Activated CD8-positive, alpha-beta T cell treated with anti-CD3 and anti-CD28 coated beads, Interleukin-2, amount 10 ng/mL, durations not matched to agents 7 days and 5 days (primary cell): ENCODE measurements around the gene ELAPOR2. TPM values are rescaled to one million over a fixed set of nuclear protein-coding genes. Genes with fewer than 3 reads are reported as not detected.
A peak's percentile ranks its signal among the peaks of the same experiment; 100 is the strongest.
"Not testable (repeated sequence)": the region's sequence is repeated elsewhere in the genome, so short reads cannot be mapped to it uniquely, and the experiment has no call there.

Source experiments
- ATAC-seq: fragments of 150-1000 bp; cut with Tn5 transposase; one replicate; pipeline ENCODE4 v1.10.0; 2021; ENCODE audit warnings: moderate library complexity
- CTCF ChIA-PET: fragments of 350-600 bp; sonication (Branson Sonifier 250); formaldehyde crosslinking; loops from one replicate; lab custom pipeline; 2021; ENCODE audit warnings: antibody characterized with exemption; lab: Charles Lee
- POLR2A ChIA-PET: fragments of 350-600 bp; sonication (Branson Sonifier 250); formaldehyde crosslinking; loops from one replicate; lab custom pipeline; 2021; ENCODE audit warnings: antibody characterized with exemption; lab: Charles Lee
- DNase-seq: peaks from one replicate; pipeline ENCODE4 v3.0.0-alpha.2; 2020
- H3K27ac Mint-ChIP-seq: one replicate; pipeline ENCODE4 v1.8.0; 2021; ENCODE audit warnings: mild to moderate bottlenecking, mixed read lengths
- H3K27me3 Mint-ChIP-seq: one replicate; pipeline ENCODE4 v1.8.0; 2021; ENCODE audit warnings: low read depth, mixed read lengths
- H3K36me3 Mint-ChIP-seq: one replicate; pipeline ENCODE4 v1.8.0; 2021; ENCODE audit warnings: low read depth, mixed read lengths
- H3K4me1 Mint-ChIP-seq: one replicate; pipeline ENCODE4 v1.8.0; 2021; ENCODE audit warnings: low read depth, mixed read lengths
- H3K4me3 Mint-ChIP-seq: one replicate; pipeline ENCODE4 v1.8.0; 2021; ENCODE audit warnings: mild to moderate bottlenecking, mixed read lengths
- H3K9me3 Mint-ChIP-seq: one replicate; pipeline ENCODE4 v1.8.0; 2022; ENCODE audit warnings: mixed read lengths; ENCODE audit not compliant: insufficient read depth
- total RNA-seq, 2 experiments: library from RNA; stranded (reverse); gene quantifications; one replicate each; pipeline ENCODE4 v1.2.3, GENCODE V29; 2021

ELAPOR2 gene
- total RNA-seq, 2 experiments from 2014 or later, result 2.3 TPM

GRCh38 chr7:87075671-87076404 is 16.4 kb upstream of the ELAPOR2 start:
- Mint-ChIP-seq H3K36me3 (no peaks in the 10 kb centered on the region), H3K27ac (no peak overlapping the region), H3K9me3 (no peaks in the 10 kb centered on the region), H3K4me3 (no peak overlapping the region), H3K4me1 (no peaks in the 10 kb centered on the region), H3K27me3 (peaks cover 7% of the 10 kb centered on the region)
- DNase-seq, result no peak
- ATAC-seq, result no peak
- ChIA-PET CTCF (interaction anchor here (0.7 kb wide), 1 partner anchor 15 kb away, joined by 3 read pairs; no protein-coding TSS in a partner anchor), POLR2A (no interaction called here)

DNA sequence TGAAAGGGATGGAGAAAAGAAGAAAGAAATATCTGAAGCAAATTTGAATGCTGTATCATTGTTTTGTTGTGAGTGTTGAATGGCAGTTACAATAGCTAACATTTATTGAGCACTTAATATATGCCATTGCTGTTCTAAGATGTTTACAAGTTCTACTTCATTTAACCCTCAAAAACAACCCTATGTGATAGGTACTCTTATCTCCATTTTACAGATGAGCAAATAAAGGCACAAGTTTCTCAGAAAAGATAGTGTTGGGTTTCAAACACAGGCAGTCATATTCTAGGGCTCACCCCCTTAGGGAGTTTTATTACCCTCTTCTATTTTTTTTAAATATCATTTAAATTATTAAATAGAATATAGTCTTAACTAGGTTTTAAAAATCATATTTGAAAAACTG is 8.3 kb upstream of the ELAPOR2 start:
- ChIA-PET POLR2A (no interaction called here), CTCF (no interaction called here)
- Mint-ChIP-seq H3K4me3 (no peak overlapping the region), H3K9me3 (no peaks in the 10 kb centered on the region), H3K27ac (no peak overlapping the region), H3K36me3 (no peaks in the 10 kb centered on the region), H3K27me3 (peaks cover 13% of the 10 kb centered on the region), H3K4me1 (no peaks in the 10 kb centered on the region)
- ATAC-seq (no peak), DNase-seq (no peak)

DNA sequence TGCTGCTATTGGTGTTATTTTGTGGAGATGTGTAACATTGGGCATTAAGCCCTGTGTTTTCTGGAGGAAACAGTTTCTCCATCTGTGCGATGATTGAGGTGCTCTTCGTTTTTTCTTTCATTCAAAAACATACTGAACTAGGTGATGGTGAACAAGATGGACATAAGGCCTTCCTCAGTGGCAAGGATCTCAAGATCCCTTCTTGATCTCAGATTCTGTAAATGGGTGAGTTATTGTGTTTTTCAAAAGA is 759 bp upstream of the ELAPOR2 start:
- H3K27me3 Mint-ChIP-seq, result peaks cover 14% of the 10 kb centered on the region
- H3K4me3 Mint-ChIP-seq, result peak overlapping the region; percentile 72
- ATAC-seq, result no peak
- H3K36me3 Mint-ChIP-seq, result no peaks in the 10 kb centered on the region
- no peak overlapping the region for H3K27ac Mint-ChIP-seq
- ChIA-PET CTCF (no interaction called here), POLR2A (no interaction called here)
- no peaks in the 10 kb centered on the region for H3K9me3 Mint-ChIP-seq
- no peak for DNase-seq
- peaks cover 14% of the 10 kb centered on the region for H3K4me1 Mint-ChIP-seq

- Mint-ChIP-seq H3K4me3 (peak overlapping the region; percentile 64), H3K9me3 (no peaks in the 10 kb centered on the region), H3K4me1 (peaks cover 14% of the 10 kb centered on the region), H3K36me3 (no peaks in the 10 kb centered on the region), H3K27ac (no peak overlapping the region), H3K27me3 (peaks cover 14% of the 10 kb centered on the region)
- POLR2A ChIA-PET, result interaction anchor here (0.6 kb wide), 1 partner anchor 70 kb away, joined by 3 read pairs; no protein-coding TSS in a partner anchor
- CTCF ChIA-PET, result interaction anchor here (0.7 to 1.5 kb wide), 4 partner anchors 12 to 109 kb away, joined by 3 to 8 read pairs (median 4); partner anchors contain the start of gene DMTF1
- DNase-seq (peak; percentile 22), ATAC-seq (peak; percentile 59)
Measured at GRCh38 chr7:87058744-87059524, 520 bp downstream of the ELAPOR2 start.

DNA sequence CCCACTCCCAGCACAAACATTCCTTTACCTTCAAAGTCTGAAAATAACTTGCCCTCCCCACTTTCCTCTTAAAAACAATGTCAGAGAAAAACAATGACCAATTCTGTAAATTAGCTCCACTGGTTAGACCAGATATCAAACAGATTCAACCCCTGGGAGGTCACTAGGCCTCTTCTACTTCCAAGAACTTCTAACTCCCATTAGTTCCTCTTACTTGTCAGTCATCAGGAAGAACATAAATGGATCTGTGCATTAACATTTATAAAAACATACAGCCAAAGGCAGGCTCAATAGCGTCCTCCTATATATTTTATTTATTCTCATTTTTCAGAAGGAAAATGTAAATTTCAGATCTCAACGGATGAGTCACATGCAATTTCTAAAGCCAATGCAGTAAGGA is 2.2 kb downstream of the ELAPOR2 start:
- Mint-ChIP-seq H3K4me3 (no peak overlapping the region), H3K27me3 (peaks cover 14% of the 10 kb centered on the region), H3K9me3 (no peaks in the 10 kb centered on the region), H3K36me3 (no peaks in the 10 kb centered on the region), H3K27ac (no peak overlapping the region), H3K4me1 (peaks cover 14% of the 10 kb centered on the region)
- POLR2A ChIA-PET, result no interaction called here
- CTCF ChIA-PET, result interaction anchor here (1.1 kb wide), 1 partner anchor 179 kb away, joined by 3 read pairs; no protein-coding TSS in a partner anchor
- no peak for DNase-seq
- ATAC-seq, result no peak

DNA sequence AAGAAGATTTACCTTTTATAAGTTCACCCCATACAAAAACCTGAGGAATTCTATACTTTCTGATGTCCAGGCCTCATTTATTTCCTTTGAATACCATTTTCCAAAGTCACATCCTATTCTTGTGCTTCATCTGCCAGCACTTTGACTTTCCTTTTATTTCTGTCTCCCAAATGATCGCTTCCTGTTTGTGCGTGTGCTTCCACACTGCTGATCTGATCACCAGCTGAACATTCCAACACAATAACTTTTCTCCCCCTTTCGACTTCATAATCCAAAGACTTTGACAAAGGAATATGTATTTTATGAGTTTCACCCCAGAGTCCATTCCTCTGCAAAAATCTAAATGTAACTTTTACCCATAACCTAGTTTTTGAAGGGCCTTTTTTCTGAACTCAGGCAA is 3.1 kb downstream of the ELAPOR2 start:
- no peak overlapping the region for H3K4me3 Mint-ChIP-seq
- peaks cover 14% of the 10 kb centered on the region for H3K27me3 Mint-ChIP-seq
- ATAC-seq (no peak), DNase-seq (no peak)
- H3K4me1 Mint-ChIP-seq, result peaks cover 14% of the 10 kb centered on the region
- CTCF ChIA-PET, result no interaction called here
- no peaks in the 10 kb centered on the region for H3K9me3 Mint-ChIP-seq
- H3K36me3 Mint-ChIP-seq, result no peaks in the 10 kb centered on the region
- H3K27ac Mint-ChIP-seq, result no peak overlapping the region
- POLR2A ChIA-PET, result no interaction called here

DNA sequence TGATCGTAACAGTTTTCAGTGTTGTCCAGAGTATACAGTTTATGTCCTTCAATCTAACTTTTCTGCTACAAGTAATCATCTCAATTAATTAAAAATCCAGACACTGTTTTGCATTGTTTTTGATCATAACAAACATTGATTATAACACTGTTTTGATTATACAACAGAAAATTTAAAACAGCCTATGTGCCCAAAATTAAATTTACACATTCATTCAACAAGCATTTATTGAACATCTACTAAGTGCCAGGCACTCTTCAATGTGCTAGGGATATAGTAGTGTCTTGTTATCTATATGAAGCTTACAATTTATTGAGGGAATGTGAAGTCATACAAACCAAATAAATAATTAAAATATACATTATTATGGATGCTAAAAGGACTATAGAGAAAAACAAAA is 10.6 kb downstream of the ELAPOR2 start:
- Mint-ChIP-seq H3K27me3 (no peaks in the 10 kb centered on the region), H3K4me1 (no peaks in the 10 kb centered on the region), H3K27ac (no peak overlapping the region), H3K4me3 (no peak overlapping the region), H3K9me3 (no peaks in the 10 kb centered on the region), H3K36me3 (no peaks in the 10 kb centered on the region)
- ChIA-PET CTCF (no interaction called here), POLR2A (no interaction called here)
- no peak for ATAC-seq
- DNase-seq, result no peak

DNA sequence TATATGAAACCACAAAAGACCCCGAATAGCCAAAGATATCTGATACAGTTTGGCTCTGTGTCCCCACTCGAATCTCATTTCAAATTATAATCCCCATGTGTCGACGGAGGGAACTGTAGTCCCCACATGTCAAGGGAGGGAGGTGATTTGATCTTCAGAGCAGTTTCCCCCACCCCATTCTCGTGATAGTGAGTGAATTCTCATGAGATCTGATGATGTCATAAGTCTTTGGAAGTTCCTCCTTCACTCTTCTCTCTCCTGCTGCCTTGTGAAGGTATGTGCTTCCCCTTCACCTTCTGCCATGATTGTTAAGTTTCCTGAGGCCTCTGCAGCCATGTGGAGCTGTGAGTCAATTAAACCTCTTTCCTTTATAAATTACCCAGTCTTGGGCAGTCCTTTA is 13.0 kb downstream of the ELAPOR2 start:
- no peaks in the 10 kb centered on the region for H3K9me3 Mint-ChIP-seq
- H3K4me3 Mint-ChIP-seq, result no peak overlapping the region
- no peaks in the 10 kb centered on the region for H3K27me3 Mint-ChIP-seq
- no peaks in the 10 kb centered on the region for H3K36me3 Mint-ChIP-seq
- ATAC-seq (no peak), DNase-seq (no peak)
- H3K4me1 Mint-ChIP-seq, result no peaks in the 10 kb centered on the region
- POLR2A ChIA-PET, result no interaction called here
- H3K27ac Mint-ChIP-seq, result no peak overlapping the region
- CTCF ChIA-PET, result interaction anchor here (0.7 kb wide), 1 partner anchor 12 kb away, joined by 4 read pairs; no protein-coding TSS in a partner anchor

DNA sequence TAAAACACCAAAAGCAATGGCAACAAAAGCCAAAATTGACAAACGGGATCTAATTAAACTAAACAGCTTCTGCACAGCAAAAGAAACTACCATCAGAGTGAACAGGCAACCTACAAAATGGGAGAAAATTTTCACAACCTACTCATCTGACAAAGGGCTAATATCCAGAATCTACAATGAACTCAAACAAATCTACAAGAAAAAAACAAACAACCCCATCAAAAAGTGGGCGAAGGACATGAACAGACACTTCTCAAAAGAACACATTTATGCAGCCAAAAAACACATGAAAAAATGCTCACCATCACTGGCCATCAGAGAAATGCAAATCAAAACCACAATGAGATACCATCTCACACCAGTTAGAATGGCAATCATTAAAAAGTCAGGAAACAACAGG is 14.7 kb downstream of the ELAPOR2 start:
- POLR2A ChIA-PET, ATAC-seq, H3K36me3 Mint-ChIP-seq, H3K9me3 Mint-ChIP-seq, H3K4me1 Mint-ChIP-seq, H3K27ac Mint-ChIP-seq, H3K27me3 Mint-ChIP-seq, DNase-seq, H3K4me3 Mint-ChIP-seq, CTCF ChIA-PET: not testable (repeated sequence)

GRCh38 chr7:87041586-87041985 is 17.9 kb downstream of the ELAPOR2 start:
- H3K4me3 Mint-ChIP-seq, H3K4me1 Mint-ChIP-seq, ATAC-seq, H3K27me3 Mint-ChIP-seq, H3K36me3 Mint-ChIP-seq, POLR2A ChIA-PET, H3K9me3 Mint-ChIP-seq, CTCF ChIA-PET, H3K27ac Mint-ChIP-seq, DNase-seq: not testable (repeated sequence)

DNA sequence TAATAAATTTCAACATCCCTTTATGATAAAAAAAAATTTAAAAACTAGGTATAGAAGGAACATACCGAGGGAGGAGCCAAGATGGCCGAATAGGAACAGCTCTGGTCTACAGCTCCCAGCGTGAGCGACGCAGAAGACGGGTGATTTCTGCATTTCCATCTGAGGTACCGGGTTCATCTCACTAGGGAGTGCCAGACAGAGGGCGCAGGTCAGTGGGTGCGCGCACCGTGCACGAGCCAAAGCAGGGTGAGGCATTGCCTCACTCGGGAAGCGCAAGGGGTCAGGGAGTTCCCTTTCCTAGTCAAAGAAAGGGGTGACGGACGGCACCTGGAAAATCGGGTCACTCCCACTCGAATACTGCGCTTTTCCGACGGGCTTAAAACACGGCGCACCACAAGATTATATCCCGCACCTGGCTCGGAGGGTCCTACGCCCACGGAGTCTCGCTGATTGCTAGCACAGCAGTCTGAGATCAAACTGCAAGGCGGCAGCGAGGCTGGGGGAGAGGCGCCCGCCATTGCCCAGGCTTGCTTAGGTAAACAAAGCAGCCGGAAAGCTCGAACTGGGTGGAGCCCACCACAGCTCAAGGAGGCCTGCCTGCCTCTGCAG is 19.7 kb downstream of the ELAPOR2 start:
- peak overlapping the region; percentile 52 for H3K27ac Mint-ChIP-seq
- POLR2A ChIA-PET, result not testable (repeated sequence)
- H3K4me3 Mint-ChIP-seq, result peak overlapping the region; percentile 60

More for the DNA sequence above, 19.7 kb downstream of the ELAPOR2 start:
- H3K4me1 Mint-ChIP-seq, DNase-seq, H3K9me3 Mint-ChIP-seq, CTCF ChIA-PET, H3K36me3 Mint-ChIP-seq, ATAC-seq, H3K27me3 Mint-ChIP-seq: not testable (repeated sequence)
